Sigmoid colon (tissue), 4 donors: ENCODE measurements around the gene CCDC172.

Experiments used
- CTCF ChIP-seq, 4 experiments: fragments of 450-650 bp in 3 of 4; fragments of 200-600 bp in 1 of 4; IDR thresholded peaks; one replicate each; pipeline ENCODE4 v1.5.1; 2016 to 2019; ENCODE audit warnings: antibody characterized with exemption in 4 of 4, mild to moderate bottlenecking in 3 of 4, moderate library complexity in 2 of 4
- EP300 ChIP-seq, 4 donors: sonication (generic); formaldehyde crosslinking; IDR thresholded peaks; one replicate each; pipeline ENCODE4 v1.6.1; 2017; ENCODE audit warnings: antibody characterized with exemption in 4 of 4

GRCh38 chr10:116371737-116372136 is 47.5 kb downstream of the CCDC172 start:
- TF ChIP-seq CTCF (IDR thresholded peaks at IDR 0.05) (no peak), EP300 (IDR thresholded peaks at IDR 0.05) (no peak)
